ENCODE data around the gene STX16.
A peak's percentile ranks its signal among the peaks of the same experiment; 100 is the strongest.

The STX16 gene

GRCh38 chr20:58693226-58694006, 42.3 kb downstream of the STX16 start:
- TF ChIP-seq GATA1 (IDR thresholded peaks at IDR 0.05; ENCODE audit: low read depth, low read length) = no peak
- DNase-seq = peak; percentile 33 to 47

GRCh38 chr20:58694241-58695083, 43.4 kb downstream of the STX16 start:
- DNase-seq = no peak
- TF ChIP-seq POLR2A (IDR thresholded peaks at IDR 0.05; ENCODE audit: low read length) = no peak

GRCh38 chr20:58695084-58695722, 44.1 kb downstream of the STX16 start:
- TF ChIP-seq GATA1 (IDR thresholded peaks at IDR 0.05; ENCODE audit: low read depth, low read length) = no peak
- peak in 1 of 2 experiments; percentile 30 for DNase-seq

GRCh38 chr20:58695895-58696375, 44.9 kb downstream of the STX16 start:
- DNase-seq = no peak
- TF ChIP-seq GATA1 (IDR thresholded peaks at IDR 0.05; ENCODE audit: low read depth, low read length) (no peak), POLR2A (IDR thresholded peaks at IDR 0.05; ENCODE audit: low read length) (no peak)

GRCh38 chr20:58696411-58696961, 45.4 kb downstream of the STX16 start:
- DNase-seq = no peak

GRCh38 chr20:58697201-58697866, 46.3 kb downstream of the STX16 start:
- DNase-seq = no peak
- no peak for TF ChIP-seq POLR2A (IDR thresholded peaks at IDR 0.05; ENCODE audit: low read length)
- TF ChIP-seq GATA1 (IDR thresholded peaks at IDR 0.05; ENCODE audit: low read depth, low read length) = no peak

More at GRCh38 chr20:58696411-58696961, 45.4 kb downstream of the STX16 start:
- TF ChIP-seq GATA1 (IDR thresholded peaks at IDR 0.05; ENCODE audit: low read depth, low read length) = no peak
- no peak for TF ChIP-seq POLR2A (IDR thresholded peaks at IDR 0.05; ENCODE audit: low read length)

GRCh38 chr20:58697867-58698703, 47.0 kb downstream of the STX16 start:
- no peak for DNase-seq
- no peak for TF ChIP-seq POLR2A (IDR thresholded peaks at IDR 0.05; ENCODE audit: low read length)
- no peak for TF ChIP-seq GATA1 (IDR thresholded peaks at IDR 0.05; ENCODE audit: low read depth, low read length)

GRCh38 chr20:58698741-58699622, 47.9 kb downstream of the STX16 start:
- DNase-seq = no peak
- TF ChIP-seq GATA1 (IDR thresholded peaks at IDR 0.05; ENCODE audit: low read depth, low read length) (no peak), POLR2A (IDR thresholded peaks at IDR 0.05; ENCODE audit: low read length) (no peak)

GRCh38 chr20:58699623-58700107, 48.6 kb downstream of the STX16 start:
- no peak for DNase-seq

GRCh38 chr20:58700121-58700821, 49.2 kb downstream of the STX16 start:
- no peak for DNase-seq
- TF ChIP-seq POLR2A (IDR thresholded peaks at IDR 0.05; ENCODE audit: low read length) (no peak), GATA1 (IDR thresholded peaks at IDR 0.05; ENCODE audit: low read depth, low read length) (no peak)

More at GRCh38 chr20:58699623-58700107, 48.6 kb downstream of the STX16 start:
- no peak for TF ChIP-seq GATA1 (IDR thresholded peaks at IDR 0.05; ENCODE audit: low read depth, low read length)
- no peak for TF ChIP-seq POLR2A (IDR thresholded peaks at IDR 0.05; ENCODE audit: low read length)

GRCh38 chr20:58700823-58701222, 49.7 kb downstream of the STX16 start:
- TF ChIP-seq GATA1 (IDR thresholded peaks at IDR 0.05; ENCODE audit: low read depth, low read length) = no peak
- no peak for TF ChIP-seq POLR2A (IDR thresholded peaks at IDR 0.05; ENCODE audit: low read length)
- DNase-seq = no peak
